ENCODE measurements around the gene SCP2.

The SCP2 gene

DNA sequence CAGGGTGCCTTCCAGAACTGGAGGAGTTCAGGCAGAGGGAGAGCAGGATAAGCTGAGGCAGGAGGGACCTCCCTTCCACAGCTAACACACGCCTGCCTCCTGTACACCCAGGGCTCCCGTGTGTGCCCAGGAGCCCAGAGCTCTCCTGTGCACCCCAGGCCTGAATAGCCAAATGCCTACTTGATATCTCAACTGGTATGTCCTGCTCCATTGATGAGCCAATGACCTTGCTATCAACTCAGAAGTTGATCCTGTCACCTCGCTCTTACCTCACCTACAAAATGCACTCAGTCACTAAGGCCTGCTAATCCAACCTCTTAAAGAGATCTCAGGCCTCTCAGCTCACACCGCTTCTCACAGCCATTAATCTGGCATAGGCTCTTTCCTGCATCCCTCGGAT is 12.6 kb upstream of the SCP2 start:
- Histone ChIP-seq H3K9ac (ENCODE audit: low read depth, low read length) (no peak overlapping the region), H3K27me3 (ENCODE audit: insufficient read depth, low read length, poor library complexity) (no peaks in the 10 kb centered on the region), H3K79me2 (ENCODE audit: insufficient read depth, low read length) (no peaks in the 10 kb centered on the region), H3K36me3 (ENCODE audit: insufficient read depth, low read length) (no peaks in the 10 kb centered on the region), H2AFZ (ENCODE audit: low read depth, low read length) (no peak overlapping the region), H4K20me1 (ENCODE audit: insufficient read depth, low read length) (no peaks in the 10 kb centered on the region), H3K4me1 (ENCODE audit: insufficient read depth, low read length) (no peaks in the 10 kb centered on the region), H3K4me2 (ENCODE audit: insufficient read depth, low read length) (no peak overlapping the region), H3K4me3 (ENCODE audit: low read depth in 1 of 2, low read length in 2 of 2) (no peak overlapping the region), H3K9me3 (ENCODE audit: insufficient read depth, low read length, severe bottlenecking) (no peaks in the 10 kb centered on the region), H3K27ac (ENCODE audit: low read length) (no peak overlapping the region)
- no peak for DNase-seq
- no peak for ATAC-seq (ENCODE audit: insufficient read depth, low read depth)
- TF ChIP-seq, protein P1, sequence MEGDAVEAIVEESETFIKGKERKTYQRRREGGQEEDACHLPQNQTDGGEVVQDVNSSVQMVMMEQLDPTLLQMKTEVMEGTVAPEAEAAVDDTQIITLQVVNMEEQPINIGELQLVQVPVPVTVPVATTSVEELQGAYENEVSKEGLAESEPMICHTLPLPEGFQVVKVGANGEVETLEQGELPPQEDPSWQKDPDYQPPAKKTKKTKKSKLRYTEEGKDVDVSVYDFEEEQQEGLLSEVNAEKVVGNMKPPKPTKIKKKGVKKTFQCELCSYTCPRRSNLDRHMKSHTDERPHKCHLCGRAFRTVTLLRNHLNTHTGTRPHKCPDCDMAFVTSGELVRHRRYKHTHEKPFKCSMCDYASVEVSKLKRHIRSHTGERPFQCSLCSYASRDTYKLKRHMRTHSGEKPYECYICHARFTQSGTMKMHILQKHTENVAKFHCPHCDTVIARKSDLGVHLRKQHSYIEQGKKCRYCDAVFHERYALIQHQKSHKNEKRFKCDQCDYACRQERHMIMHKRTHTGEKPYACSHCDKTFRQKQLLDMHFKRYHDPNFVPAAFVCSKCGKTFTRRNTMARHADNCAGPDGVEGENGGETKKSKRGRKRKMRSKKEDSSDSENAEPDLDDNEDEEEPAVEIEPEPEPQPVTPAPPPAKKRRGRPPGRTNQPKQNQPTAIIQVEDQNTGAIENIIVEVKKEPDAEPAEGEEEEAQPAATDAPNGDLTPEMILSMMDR (IDR thresholded peaks at IDR 0.05; ENCODE audit: borderline replicate concordance, extremely low read depth, low read length, poor library complexity, severe bottlenecking), result no peak
- no peak for TF ChIP-seq EZH2 (IDR thresholded peaks at IDR 0.05; ENCODE audit: borderline replicate concordance, low read depth, low read length, severe bottlenecking)

DNA sequence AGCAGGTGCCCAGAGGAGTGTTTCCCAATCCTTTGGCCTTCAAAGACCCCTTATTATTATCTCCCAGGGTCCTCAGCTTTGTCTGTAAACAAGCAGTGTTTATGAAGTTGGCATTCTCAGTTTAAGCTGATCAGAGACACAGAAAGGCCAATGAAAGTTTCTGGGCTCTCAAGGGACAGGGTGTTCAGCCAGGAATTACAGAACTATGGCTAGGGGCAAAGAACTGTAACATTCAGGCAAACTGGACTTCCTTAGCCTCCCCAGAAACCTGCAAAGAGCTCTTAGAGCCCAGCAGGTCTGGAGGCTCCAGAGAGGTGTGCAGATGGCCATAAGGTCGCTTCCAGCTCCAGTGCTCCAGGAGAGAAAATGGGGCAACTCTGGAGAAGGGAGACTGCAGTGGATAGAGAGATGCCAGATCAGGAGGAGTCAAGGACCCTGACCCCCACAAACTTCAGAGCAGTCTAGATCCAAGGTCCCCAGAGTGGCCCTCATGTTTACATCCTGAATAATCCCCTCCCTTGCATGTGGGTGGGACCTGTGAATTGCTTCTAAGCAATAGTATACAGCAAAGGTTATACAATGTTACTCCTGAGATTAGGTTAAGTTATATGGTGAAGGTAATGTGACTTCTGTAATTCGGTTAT is 11.7 kb upstream of the SCP2 start:
- no peaks in the 10 kb centered on the region for H3K27me3 ChIP-seq (ENCODE audit: insufficient read depth, low read length, poor library complexity)
- H3K36me3 ChIP-seq (ENCODE audit: insufficient read depth, low read length), result no peaks in the 10 kb centered on the region
- no peaks in the 10 kb centered on the region for H3K9me3 ChIP-seq (ENCODE audit: insufficient read depth, low read length, severe bottlenecking)
- no peaks in the 10 kb centered on the region for H3K4me1 ChIP-seq (ENCODE audit: insufficient read depth, low read length)
- H3K4me2 ChIP-seq (ENCODE audit: insufficient read depth, low read length), result no peak overlapping the region
- no peak overlapping the region for H3K4me3 ChIP-seq (ENCODE audit: low read depth in 1 of 2, low read length in 2 of 2)
- DNase-seq, result no peak
- no peak for ATAC-seq (ENCODE audit: insufficient read depth, low read depth)
- no peak overlapping the region for H2AFZ ChIP-seq (ENCODE audit: low read depth, low read length)
- H3K27ac ChIP-seq (ENCODE audit: low read length), result no peak overlapping the region
- no peak for TF ChIP-seq EZH2 (IDR thresholded peaks at IDR 0.05; ENCODE audit: borderline replicate concordance, low read depth, low read length, severe bottlenecking)
- TF ChIP-seq, protein P1 (IDR thresholded peaks at IDR 0.05; ENCODE audit: borderline replicate concordance, extremely low read depth, low read length, poor library complexity, severe bottlenecking), result no peak
- H4K20me1 ChIP-seq (ENCODE audit: insufficient read depth, low read length), result no peaks in the 10 kb centered on the region
- H3K9ac ChIP-seq (ENCODE audit: low read depth, low read length), result no peak overlapping the region
- no peaks in the 10 kb centered on the region for H3K79me2 ChIP-seq (ENCODE audit: insufficient read depth, low read length)

DNA sequence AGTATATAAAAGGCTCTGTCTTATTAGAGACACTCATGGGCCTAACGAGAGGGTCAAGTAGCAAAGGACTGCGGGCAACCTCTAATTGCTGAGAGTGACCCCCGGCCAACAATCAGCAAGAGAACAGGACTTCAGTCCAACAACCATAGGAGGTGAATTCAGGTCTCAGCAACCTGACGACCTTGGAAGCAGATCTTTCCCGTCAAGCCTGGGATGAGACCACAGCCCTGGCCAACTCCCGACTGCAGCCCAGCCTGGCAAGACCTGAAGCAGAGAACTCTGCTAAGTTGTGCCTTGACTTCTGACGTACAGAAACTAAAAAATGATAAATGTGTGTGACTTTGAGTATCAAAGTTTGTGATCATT is 11.2 kb upstream of the SCP2 start:
- no peaks in the 10 kb centered on the region for H3K36me3 ChIP-seq (ENCODE audit: insufficient read depth, low read length)
- TF ChIP-seq, protein P1 (IDR thresholded peaks at IDR 0.05; ENCODE audit: borderline replicate concordance, extremely low read depth, low read length, poor library complexity, severe bottlenecking), result no peak
- TF ChIP-seq EZH2 (IDR thresholded peaks at IDR 0.05; ENCODE audit: borderline replicate concordance, low read depth, low read length, severe bottlenecking), result no peak
- no peak overlapping the region for H3K4me3 ChIP-seq (ENCODE audit: low read depth in 1 of 2, low read length in 2 of 2)
- H3K9me3 ChIP-seq (ENCODE audit: insufficient read depth, low read length, severe bottlenecking), result no peaks in the 10 kb centered on the region
- no peak overlapping the region for H3K27ac ChIP-seq (ENCODE audit: low read length)
- no peaks in the 10 kb centered on the region for H3K79me2 ChIP-seq (ENCODE audit: insufficient read depth, low read length)
- no peaks in the 10 kb centered on the region; the same call in 1 of the 2 replicates for H3K4me1 ChIP-seq (ENCODE audit: insufficient read depth, low read length)
- ATAC-seq (ENCODE audit: insufficient read depth, low read depth) (no peak), DNase-seq (no peak)
- no peak overlapping the region for H2AFZ ChIP-seq (ENCODE audit: low read depth, low read length)
- no peak overlapping the region for H3K9ac ChIP-seq (ENCODE audit: low read depth, low read length)
- no peaks in the 10 kb centered on the region for H4K20me1 ChIP-seq (ENCODE audit: insufficient read depth, low read length)
- no peak overlapping the region for H3K4me2 ChIP-seq (ENCODE audit: insufficient read depth, low read length)
- H3K27me3 ChIP-seq (ENCODE audit: insufficient read depth, low read length, poor library complexity), result no peaks in the 10 kb centered on the region

Measured in DND-41 (cell line).